ENCODE data around the gene EXOC3L2.

Gene EXOC3L2

DNA sequence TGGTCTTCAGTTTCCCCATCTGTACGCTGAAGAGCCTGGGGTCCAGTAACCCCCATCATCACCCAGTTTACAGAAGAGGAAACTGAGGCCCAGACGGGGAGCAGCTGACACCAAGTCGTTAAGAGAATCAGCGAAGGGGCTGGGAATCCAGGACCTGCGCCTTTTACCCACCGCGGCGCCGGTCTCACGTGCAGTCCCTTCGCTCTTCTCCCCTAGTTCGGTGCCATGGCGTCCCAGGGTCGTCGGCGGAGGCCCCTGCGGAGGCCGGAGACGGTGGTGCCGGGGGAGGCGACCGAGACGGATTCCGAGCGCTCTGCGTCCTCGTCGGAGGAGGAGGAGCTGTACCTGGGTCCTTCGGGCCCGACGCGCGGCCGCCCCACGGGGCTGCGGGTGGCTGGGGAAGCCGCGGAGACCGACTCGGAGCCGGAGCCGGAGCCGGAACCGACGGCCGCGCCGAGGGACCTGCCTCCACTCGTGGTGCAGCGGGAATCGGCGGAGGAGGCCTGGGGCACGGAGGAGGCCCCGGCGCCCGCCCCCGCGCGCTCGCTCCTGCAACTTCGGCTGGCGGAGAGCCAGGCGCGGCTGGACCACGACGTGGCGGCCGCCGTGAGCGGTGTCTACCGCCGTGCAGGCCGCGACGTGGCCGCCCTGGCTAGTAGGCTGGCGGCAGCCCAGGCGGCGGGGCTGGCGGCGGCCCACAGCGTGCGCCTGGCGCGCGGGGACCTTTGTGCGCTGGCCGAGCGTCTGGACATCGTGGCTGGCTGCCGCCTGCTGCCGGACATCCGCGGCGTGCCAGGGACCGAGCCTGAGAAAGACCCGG is 65.9 kb downstream of the EXOC3L2 start:
- no peaks in the 10 kb centered on the region for H3F3A ChIP-seq (ENCODE audit: insufficient read depth)
- H4K20me1 ChIP-seq (ENCODE audit: low read depth, low read length): no peaks in the 10 kb centered on the region
- peak overlapping the region; percentile 90 for H2AFZ ChIP-seq (ENCODE audit: low read depth, low read length, severe bottlenecking)
- no peaks in the 10 kb centered on the region for H3K9me2 ChIP-seq (replicated peaks; ENCODE audit: insufficient read depth, low read length)
- no peaks in the 10 kb centered on the region for H3K27me3 ChIP-seq (ENCODE audit: low read length)
- no peaks in the 10 kb centered on the region for H3K9me3 ChIP-seq (ENCODE audit: insufficient read depth, low read length)
- TF ChIP-seq EZH2phosphoT487 (conservative IDR thresholded peaks at IDR 0.05; ENCODE audit: low read length): no peak
- TF ChIP-seq, protein P1, sequence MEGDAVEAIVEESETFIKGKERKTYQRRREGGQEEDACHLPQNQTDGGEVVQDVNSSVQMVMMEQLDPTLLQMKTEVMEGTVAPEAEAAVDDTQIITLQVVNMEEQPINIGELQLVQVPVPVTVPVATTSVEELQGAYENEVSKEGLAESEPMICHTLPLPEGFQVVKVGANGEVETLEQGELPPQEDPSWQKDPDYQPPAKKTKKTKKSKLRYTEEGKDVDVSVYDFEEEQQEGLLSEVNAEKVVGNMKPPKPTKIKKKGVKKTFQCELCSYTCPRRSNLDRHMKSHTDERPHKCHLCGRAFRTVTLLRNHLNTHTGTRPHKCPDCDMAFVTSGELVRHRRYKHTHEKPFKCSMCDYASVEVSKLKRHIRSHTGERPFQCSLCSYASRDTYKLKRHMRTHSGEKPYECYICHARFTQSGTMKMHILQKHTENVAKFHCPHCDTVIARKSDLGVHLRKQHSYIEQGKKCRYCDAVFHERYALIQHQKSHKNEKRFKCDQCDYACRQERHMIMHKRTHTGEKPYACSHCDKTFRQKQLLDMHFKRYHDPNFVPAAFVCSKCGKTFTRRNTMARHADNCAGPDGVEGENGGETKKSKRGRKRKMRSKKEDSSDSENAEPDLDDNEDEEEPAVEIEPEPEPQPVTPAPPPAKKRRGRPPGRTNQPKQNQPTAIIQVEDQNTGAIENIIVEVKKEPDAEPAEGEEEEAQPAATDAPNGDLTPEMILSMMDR (IDR thresholded peaks at IDR 0.05; ENCODE audit: insufficient read depth, low read length, poor library complexity, severe bottlenecking): no peak
- H3K79me2 ChIP-seq (ENCODE audit: insufficient read depth, low read length): peaks cover 21% of the 10 kb centered on the region; the same call in 1 of the 2 replicates
- peak overlapping the region; percentile 90 for H3K4me3 ChIP-seq (ENCODE audit: insufficient read depth, low read length, poor library complexity, severe bottlenecking)
- H3K27ac ChIP-seq (ENCODE audit: low read depth, low read length): peak overlapping the region; percentile 65
- H3K9ac ChIP-seq (ENCODE audit: low read length): peak overlapping the region; percentile 73
- no peaks in the 10 kb centered on the region for H3K36me3 ChIP-seq (ENCODE audit: low read length)
- H3K4me2 ChIP-seq (ENCODE audit: low read depth, low read length, poor library complexity, severe bottlenecking): peak overlapping the region; percentile 79

DNA sequence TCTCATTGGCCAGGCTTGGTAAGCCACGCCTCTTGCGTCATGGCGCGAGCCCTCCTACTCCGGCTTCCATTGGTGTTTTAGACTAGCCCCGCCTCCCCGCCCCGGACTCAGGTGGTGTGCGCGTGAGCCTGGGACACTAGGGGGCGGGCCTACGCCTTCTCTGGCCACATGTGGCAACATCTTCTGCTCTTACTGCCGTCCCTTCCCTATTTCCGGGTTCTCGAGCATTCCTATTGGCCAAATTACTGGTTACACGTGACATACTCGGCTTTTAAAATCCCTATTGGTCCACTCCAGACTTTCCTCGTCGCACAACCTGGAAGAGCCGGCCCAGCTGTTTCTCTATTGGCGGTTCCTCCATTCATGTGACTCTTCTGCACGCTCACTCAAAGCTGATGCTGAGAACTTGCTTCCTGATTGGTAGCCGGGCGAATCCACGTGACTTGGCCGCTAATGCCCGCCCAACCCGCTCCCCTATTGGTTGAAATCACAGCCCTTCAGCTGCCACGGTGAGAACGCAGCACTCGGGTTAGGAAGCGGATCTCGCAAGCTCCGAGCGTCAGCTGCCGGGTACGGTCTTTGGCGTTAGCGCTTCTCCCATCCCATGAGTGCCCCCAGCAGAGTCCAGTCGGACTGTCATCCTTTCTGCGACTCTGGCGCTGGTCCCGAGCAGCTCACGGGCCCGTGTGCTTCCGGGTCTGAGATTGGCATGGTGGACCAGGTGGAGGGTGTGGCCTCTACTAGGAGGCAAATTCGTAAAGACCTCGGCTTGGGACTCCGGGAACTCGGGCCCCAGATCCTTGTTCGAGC is 66.7 kb downstream of the EXOC3L2 start, which contains the start of gene BLOC1S3:
BLOC1S3 (plus strand) TSS at position 523 of the 810 bp plus-strand sequence. CDS start 513 bp downstream, outside the sequence.
- peak within 1 kb of the TSS; percentile 65 for H3K27ac ChIP-seq (ENCODE audit: low read depth, low read length)
- no peaks in the 10 kb centered on the region for H3K36me3 ChIP-seq (ENCODE audit: low read length)
- H3K9me2 ChIP-seq (replicated peaks; ENCODE audit: insufficient read depth, low read length): no peaks in the 10 kb centered on the region
- peaks cover 21% of the 10 kb centered on the region; the same call in 1 of the 2 replicates for H3K79me2 ChIP-seq (ENCODE audit: insufficient read depth, low read length)
- peak within 1 kb of the TSS; percentile 90 for H2AFZ ChIP-seq (ENCODE audit: low read depth, low read length, severe bottlenecking)
- H3K4me3 ChIP-seq (ENCODE audit: insufficient read depth, low read length, poor library complexity, severe bottlenecking): peak within 1 kb of the TSS; percentile 90
- TF ChIP-seq EZH2phosphoT487 (conservative IDR thresholded peaks at IDR 0.05; ENCODE audit: low read length): no peak
- TF ChIP-seq, protein P1 (IDR thresholded peaks at IDR 0.05; ENCODE audit: insufficient read depth, low read length, poor library complexity, severe bottlenecking): no peak
- no peaks in the 10 kb centered on the region for H3K9me3 ChIP-seq (ENCODE audit: insufficient read depth, low read length)
- peak within 1 kb of the TSS; percentile 78 for H3K9ac ChIP-seq (ENCODE audit: low read length)
- peak within 1 kb of the TSS; percentile 86 for H3K4me2 ChIP-seq (ENCODE audit: low read depth, low read length, poor library complexity, severe bottlenecking)
- H3K27me3 ChIP-seq (ENCODE audit: low read length): no peaks in the 10 kb centered on the region
- H3F3A ChIP-seq (ENCODE audit: insufficient read depth): no peaks in the 10 kb centered on the region
- no peaks in the 10 kb centered on the region for H4K20me1 ChIP-seq (ENCODE audit: low read depth, low read length)

DNA sequence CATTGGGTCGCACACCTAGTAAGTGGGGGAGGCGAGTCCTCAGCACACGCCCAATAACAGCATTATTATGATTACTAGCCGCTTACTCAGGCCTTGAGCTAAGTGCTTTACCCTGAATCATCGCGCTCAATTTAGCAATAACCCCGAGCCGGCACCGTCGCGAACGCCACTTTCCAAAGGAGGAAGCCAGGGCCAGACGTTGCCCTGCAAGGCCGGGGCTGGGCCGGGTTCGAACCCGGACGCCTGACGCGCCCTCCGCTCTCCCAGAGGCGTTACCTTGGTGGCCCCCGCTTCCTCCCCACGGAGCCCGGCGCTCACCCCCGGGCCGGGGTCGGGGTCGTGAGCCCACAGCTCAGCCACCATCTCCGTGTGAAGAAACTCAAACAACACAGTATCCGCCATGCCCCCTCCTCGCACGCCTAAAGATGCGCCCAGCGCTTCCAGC is 67.4 kb downstream of the EXOC3L2 start, which contains the start of gene TRAPPC6A:
TRAPPC6A (minus strand) TSS at position 421 of the 445 bp plus-strand sequence; CDS start at position 402, 19 bp downstream.
- Histone ChIP-seq H3K9me2 (replicated peaks; ENCODE audit: insufficient read depth, low read length) (no peaks in the 10 kb centered on the region), H3K79me2 (ENCODE audit: insufficient read depth, low read length) (peaks cover 21% of the 10 kb centered on the region; the same call in 1 of the 2 replicates), H3K4me2 (ENCODE audit: low read depth, low read length, poor library complexity, severe bottlenecking) (peak within 1 kb of the TSS; percentile 86), H2AFZ (ENCODE audit: low read depth, low read length, severe bottlenecking) (peak within 1 kb of the TSS; percentile 90), H3K27ac (ENCODE audit: low read depth, low read length) (peak within 1 kb of the TSS; percentile 65), H3K9me3 (ENCODE audit: insufficient read depth, low read length) (no peaks in the 10 kb centered on the region), H4K20me1 (ENCODE audit: low read depth, low read length) (no peaks in the 10 kb centered on the region), H3K9ac (ENCODE audit: low read length) (peak within 1 kb of the TSS; percentile 78), H3F3A (ENCODE audit: insufficient read depth) (no peaks in the 10 kb centered on the region), H3K27me3 (ENCODE audit: low read length) (no peaks in the 10 kb centered on the region), H3K4me3 (ENCODE audit: insufficient read depth, low read length, poor library complexity, severe bottlenecking) (peak within 1 kb of the TSS; percentile 90), H3K36me3 (ENCODE audit: low read length) (no peaks in the 10 kb centered on the region)
- TF ChIP-seq, protein P1 (IDR thresholded peaks at IDR 0.05; ENCODE audit: insufficient read depth, low read length, poor library complexity, severe bottlenecking): no peak
- no peak for TF ChIP-seq EZH2phosphoT487 (conservative IDR thresholded peaks at IDR 0.05; ENCODE audit: low read length)

All from SU-DHL-6 (cell line).